ENCODE results near the gene POPDC2. TPM values are rescaled to one million over a fixed set of nuclear protein-coding genes. Genes with fewer than 3 reads are reported as not detected.

POPDC2 gene
- total RNA-seq, 1 donor from 2014 or later: 1.0 TPM

- no peaks in the 10 kb centered on the region for H3K36me3 ChIP-seq (ENCODE audit: control insufficient read depth, insufficient read depth, low read length)
- H3K4me3 ChIP-seq (ENCODE audit: low read depth, low read length): no peak overlapping the region
- no peaks in the 10 kb centered on the region for H3K27me3 ChIP-seq (ENCODE audit: control insufficient read depth, insufficient read depth, low read length)
- peak; percentile 5 for TF ChIP-seq CTCF (IDR thresholded peaks at IDR 0.05; ENCODE audit: insufficient read depth, low read length, poor library complexity, severe bottlenecking)
- no peak for DNase-seq (ENCODE audit: low read depth)
Observed at GRCh38 chr3:119600732-119601131, 59.7 kb downstream of the POPDC2 start.

- no peak for TF ChIP-seq CTCF (IDR thresholded peaks at IDR 0.05; ENCODE audit: insufficient read depth, low read length, poor library complexity, severe bottlenecking)
- DNase-seq (ENCODE audit: low read depth): no peak
- Histone ChIP-seq H3K27me3 (ENCODE audit: control insufficient read depth, insufficient read depth, low read length) (no peaks in the 10 kb centered on the region), H3K4me3 (ENCODE audit: low read depth, low read length) (no peak overlapping the region), H3K36me3 (ENCODE audit: control insufficient read depth, insufficient read depth, low read length) (no peaks in the 10 kb centered on the region)
Observed at GRCh38 chr3:119599558-119600174, 60.7 kb downstream of the POPDC2 start.

GRCh38 chr3:119598410-119599098 is 61.8 kb downstream of the POPDC2 start:
- TF ChIP-seq CTCF (IDR thresholded peaks at IDR 0.05; ENCODE audit: insufficient read depth, low read length, poor library complexity, severe bottlenecking): no peak

DNA sequence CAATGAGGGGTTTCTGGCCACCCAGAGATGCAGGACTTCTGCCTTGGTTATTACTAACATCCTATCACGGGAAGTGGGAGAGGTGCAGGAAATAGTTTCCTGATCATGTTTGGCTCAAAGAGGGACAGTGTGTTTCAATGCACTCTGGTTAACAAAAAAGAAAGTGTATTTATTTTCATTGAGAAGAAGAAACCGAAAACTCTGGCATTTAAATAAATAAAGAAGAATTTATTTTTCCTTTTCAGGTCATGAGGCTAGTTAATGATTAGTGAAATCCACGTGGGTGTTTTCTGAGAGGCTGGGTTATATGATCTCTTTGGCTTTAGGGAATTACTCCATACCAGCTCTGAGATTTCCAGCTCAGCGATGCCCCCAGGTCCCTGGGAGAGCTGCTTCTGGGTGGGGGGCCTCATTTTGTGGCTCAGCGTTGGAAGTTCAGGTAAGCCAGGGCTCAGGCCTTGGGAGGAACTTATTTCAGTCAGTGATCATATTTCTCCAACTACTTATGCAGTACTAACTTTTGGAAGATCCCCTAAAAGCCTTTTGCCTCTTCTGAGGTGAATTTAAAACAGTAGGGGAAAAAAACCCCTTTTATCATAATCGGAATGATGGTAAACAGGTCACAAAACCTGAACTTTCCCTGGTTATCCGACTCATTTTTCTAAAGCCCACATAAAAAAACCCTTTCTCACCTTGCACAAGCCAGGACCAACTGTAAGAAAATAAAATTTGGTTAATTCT is 62.7 kb downstream of the POPDC2 start, which contains the start of gene PLA1A:
TSS of gene PLA1A (plus strand) at position 338 of the 741 bp plus-strand sequence. CDS start at position 367, 29 bp downstream.
- Histone ChIP-seq H3K4me3 (ENCODE audit: low read depth, low read length) (no peak within 1 kb of the TSS), H3K36me3 (ENCODE audit: control insufficient read depth, insufficient read depth, low read length) (no peaks in the 10 kb centered on the region), H3K27me3 (ENCODE audit: control insufficient read depth, insufficient read depth, low read length) (no peaks in the 10 kb centered on the region)
- no peak for TF ChIP-seq CTCF (IDR thresholded peaks at IDR 0.05; ENCODE audit: insufficient read depth, low read length, poor library complexity, severe bottlenecking)
- no peak for DNase-seq (ENCODE audit: low read depth)

More at GRCh38 chr3:119598410-119599098, 61.8 kb downstream of the POPDC2 start:
- Histone ChIP-seq H3K27me3 (ENCODE audit: control insufficient read depth, insufficient read depth, low read length) (no peaks in the 10 kb centered on the region), H3K4me3 (ENCODE audit: low read depth, low read length) (no peak overlapping the region), H3K36me3 (ENCODE audit: control insufficient read depth, insufficient read depth, low read length) (no peaks in the 10 kb centered on the region)
- no peak for DNase-seq (ENCODE audit: low read depth)

GRCh38 chr3:119596398-119596797 is 64.0 kb downstream of the POPDC2 start:
- H3K4me3 ChIP-seq (ENCODE audit: low read depth, low read length): no peak overlapping the region
- no peaks in the 10 kb centered on the region for H3K36me3 ChIP-seq (ENCODE audit: control insufficient read depth, insufficient read depth, low read length)
- no peak for DNase-seq (ENCODE audit: low read depth)
- no peaks in the 10 kb centered on the region for H3K27me3 ChIP-seq (ENCODE audit: control insufficient read depth, insufficient read depth, low read length)
- no peak for TF ChIP-seq CTCF (IDR thresholded peaks at IDR 0.05; ENCODE audit: insufficient read depth, low read length, poor library complexity, severe bottlenecking)

Measured in kidney epithelial cell (primary cell).